Activated CD8-positive, alpha-beta memory T cell treated with anti-CD3 and anti-CD28 coated beads for 48 hours (primary cell): ENCODE measurements around the gene SLC38A9.
"Not testable (repeated sequence)": the region's sequence is repeated elsewhere in the genome, so short reads cannot be mapped to it uniquely, and the experiment has no call there.

ENCODE experiments used
- DNase-seq, 3 experiments: peaks; one replicate each; pipeline ENCODE4 v3.0.0-alpha.2; 2020; ENCODE audit warnings: low read depth in 2 of 3, low spot score in 2 of 3

The SLC38A9 gene

DNA sequence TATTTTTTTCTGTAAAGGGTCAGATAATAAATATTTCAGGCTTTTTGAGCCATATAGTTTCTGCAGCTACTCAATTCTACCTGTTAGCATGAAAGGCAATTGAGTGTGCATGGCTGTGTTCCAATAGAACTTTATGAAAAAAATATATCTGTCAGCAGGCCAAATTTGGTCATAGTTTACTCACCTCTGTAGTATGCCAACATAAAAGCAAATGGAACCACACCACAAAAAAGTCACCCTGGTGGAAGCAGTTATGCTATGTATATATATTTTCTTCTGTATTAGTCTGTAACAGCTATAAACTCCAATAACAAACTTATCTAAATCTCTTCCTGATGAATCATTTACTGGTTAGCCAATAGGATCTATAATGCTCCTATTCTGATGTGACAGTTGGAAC lies 3.4 kb downstream of the SLC38A9 start:
- DNase-seq = no peak

DNA sequence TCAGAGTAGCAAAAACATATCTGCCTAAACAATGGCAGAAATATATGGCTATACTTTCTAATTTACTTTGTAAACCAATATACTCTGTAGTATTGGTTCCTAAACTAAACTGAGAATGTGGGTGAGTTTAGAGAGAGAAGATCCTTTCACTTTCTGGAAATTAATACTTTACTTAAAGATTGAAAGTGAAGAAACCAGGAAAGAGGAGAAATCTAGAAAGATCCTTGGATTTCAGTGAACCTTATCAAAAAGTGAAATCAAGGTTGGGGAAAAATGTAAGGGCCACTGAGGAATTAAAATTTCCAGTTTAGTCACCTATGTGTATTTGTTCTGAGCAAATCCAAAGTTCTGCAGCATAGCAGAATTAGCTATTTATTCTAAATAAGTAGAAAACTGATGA lies 5.9 kb downstream of the SLC38A9 start:
- DNase-seq = no peak

DNA sequence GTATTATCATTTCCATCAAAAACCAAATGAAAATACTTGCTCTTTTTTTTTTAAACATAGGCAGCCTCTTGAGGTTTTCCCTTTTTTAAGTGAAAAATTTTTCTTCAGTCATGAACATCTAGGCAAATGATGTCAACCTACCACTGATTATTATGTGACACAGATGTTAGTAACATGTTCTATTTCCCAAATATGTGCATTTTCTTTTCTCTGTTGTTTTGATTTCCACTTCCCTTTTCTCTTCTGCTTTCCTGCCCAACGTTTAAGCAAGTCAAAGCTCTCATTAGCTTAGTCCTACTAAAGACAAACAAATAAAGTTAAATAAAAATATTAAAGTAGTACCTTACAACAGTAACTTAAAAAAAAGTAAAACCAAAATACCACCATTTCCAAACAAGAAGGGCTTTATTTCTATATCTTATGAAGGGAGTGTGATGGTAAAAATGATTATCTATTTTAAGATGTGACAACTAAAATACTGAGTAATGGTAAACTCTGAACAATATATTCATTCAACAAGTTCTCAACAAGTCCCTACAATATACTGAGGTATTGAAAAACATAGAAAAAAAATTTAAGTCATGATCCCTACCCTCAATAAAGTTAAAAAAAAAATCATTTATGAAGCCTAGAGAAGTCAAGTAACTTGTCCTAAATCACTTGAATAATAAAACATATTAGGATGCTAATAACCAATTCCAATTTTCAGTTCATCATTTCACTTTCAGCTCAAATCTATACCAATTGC lies 9.4 kb downstream of the SLC38A9 start:
- DNase-seq = no peak

DNA sequence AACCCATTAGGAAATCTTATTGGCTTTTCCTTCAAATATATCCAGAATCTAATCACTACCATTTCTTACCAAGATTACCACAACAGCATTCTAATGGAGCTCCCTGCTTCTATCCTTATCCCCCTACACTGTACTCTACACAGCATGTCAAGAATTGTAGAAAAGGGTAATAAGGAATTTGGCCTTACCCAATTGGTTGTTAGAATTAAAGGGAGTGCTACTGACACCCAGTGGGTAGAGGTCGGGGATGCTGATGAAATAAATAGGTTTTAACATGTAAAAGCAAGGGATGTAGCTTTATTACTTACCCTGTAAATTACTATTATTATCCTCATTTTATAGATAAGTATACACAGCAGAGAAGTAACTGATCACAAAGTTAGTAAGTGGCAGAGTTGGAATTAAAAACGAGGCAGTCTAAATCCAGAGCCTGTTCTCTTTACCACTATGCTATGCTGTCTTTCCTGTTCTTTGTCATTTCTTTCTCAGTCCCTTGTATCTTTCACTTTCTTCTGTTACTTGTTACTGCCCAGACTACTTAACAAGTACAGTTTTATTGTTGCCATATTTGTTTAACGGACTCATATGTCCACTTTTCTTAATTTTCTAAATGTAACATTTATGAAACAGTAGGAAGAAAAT lies 10.5 kb downstream of the SLC38A9 start:
- DNase-seq = no peak

DNA sequence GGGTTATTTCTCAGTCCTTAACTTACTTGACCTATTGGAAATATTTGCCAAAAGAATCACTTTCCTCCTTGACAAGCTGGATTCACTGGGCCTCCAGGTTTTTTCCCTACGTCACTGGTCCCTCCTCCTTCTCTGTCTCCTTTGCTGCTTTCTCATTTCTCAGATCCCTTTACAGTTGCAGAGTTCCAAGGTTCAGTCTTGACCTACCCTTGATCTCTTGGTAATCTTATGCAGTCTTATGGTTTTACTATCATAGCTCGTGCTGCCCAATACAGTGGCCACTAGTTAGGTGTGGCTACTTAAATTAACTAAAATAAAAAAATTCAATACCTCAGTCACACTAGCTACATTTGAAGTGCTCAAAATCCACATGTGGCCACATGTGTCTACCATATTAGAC lies 11.4 kb downstream of the SLC38A9 start:
- no peak for DNase-seq

DNA sequence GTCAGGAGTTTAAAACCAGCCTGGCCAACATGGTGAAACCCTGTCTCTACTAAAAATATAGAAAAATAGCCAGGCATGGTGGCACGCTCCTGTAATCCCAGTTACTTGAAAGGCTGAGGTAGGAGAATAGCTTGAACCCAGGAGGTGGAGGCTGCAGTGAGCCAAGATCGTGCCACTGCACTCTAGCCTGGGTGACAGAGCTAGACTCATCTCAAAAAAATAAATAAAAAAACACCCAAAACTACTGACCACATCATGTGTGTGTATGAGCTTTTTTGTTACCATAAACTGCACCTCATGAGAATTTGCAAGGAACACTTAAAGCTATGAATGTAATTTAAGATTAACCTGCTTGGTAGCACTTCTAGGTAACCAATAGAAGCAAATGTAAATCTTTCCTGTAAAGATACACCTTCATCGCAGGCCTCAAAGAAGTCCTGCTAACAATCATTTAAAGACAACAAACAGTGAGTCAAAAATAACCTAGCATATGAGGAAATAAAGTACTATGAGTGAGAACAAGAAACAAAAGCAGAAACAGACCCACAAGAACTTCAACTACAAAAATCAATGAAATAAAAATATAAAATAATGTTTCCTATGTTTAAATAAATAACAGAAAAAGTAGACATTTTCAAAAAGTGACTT lies 13.0 kb downstream of the SLC38A9 start:
- no peak for DNase-seq

DNA sequence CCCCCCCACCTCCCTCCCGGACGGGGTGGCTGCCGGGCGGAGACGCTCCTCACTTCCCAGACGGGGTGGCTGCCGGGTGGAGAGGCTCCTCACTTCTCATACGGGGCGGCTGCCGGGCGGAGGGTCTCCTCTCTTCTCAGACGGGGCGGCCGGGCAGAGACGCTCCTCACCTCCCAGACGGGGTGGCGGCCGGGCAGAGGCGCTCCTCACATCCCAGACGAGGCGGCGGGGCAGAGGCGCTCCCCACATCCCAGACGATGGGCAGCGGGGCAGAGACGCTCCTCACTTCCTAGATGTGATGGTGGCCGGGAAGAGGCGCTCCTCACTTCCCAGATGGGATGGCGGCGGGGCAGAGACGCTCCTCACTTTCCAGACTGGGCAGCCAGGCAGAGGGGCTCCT lies 15.4 kb downstream of the SLC38A9 start:
- DNase-seq = not testable (repeated sequence)

DNA sequence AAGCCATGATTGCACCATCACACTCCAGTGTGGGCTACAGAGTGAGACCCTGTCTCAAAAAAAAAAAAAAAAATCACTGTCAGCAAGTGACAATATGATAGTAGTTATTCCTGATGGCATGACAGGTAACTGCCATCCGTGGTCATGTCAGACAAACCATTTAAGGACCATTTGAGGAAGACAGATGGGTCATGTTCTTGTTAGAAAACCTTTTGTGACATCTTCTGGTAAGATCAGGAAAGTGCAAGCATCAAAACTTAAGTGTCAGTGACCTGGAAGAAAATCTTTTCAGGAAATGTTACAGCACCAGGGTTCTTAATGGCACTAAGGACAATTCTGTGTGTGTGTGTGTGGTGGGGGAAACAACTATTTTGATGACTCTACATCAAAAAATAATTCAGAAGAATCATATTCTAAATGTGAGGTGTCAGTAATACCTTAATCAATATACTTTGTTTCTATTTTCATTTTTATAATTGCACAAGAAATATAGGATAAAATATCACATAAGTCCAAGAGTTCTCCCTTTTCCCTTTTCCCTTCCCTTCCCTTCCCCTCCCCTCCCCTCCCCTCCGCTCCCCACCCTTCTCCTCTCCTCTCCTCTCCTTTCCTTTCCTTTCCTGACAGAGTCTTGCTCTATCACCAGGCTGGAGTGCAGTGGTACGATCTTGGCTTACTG lies 17.8 kb downstream of the SLC38A9 start:
- DNase-seq = no peak

DNA sequence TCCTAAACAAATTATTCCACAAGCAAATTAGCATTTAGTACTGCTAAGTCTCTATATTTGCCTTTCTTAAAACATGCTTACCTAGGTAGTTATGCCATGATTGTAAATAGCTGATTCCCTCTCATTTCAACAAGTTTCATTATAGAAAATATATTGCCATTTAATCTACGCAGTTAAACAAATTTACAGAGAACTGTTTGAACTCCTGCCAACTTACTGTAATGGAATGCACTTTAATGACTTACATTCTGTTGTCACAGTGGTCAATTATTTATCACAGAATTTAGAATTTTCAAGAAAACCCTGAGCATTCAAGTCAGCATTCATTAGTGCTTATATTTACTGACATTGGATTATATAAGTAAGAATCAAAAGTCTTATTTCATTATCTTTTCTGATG lies 19.6 kb downstream of the SLC38A9 start:
- DNase-seq = no peak

DNA sequence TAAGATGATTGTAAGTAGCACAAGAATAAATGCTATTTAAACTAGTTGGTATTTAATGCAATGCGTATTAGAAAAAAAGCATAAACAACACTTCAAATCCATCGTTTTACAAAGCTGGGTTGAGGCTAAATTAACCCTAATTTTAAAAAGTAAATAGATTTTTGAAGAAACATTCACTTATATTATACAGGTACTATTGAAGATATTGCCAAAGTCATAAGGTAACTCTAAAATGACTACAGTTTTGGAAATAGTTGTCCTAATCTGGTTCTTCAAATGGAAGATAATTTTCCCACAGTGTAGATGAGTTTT lies 20.1 kb downstream of the SLC38A9 start:
- DNase-seq = no peak

DNA sequence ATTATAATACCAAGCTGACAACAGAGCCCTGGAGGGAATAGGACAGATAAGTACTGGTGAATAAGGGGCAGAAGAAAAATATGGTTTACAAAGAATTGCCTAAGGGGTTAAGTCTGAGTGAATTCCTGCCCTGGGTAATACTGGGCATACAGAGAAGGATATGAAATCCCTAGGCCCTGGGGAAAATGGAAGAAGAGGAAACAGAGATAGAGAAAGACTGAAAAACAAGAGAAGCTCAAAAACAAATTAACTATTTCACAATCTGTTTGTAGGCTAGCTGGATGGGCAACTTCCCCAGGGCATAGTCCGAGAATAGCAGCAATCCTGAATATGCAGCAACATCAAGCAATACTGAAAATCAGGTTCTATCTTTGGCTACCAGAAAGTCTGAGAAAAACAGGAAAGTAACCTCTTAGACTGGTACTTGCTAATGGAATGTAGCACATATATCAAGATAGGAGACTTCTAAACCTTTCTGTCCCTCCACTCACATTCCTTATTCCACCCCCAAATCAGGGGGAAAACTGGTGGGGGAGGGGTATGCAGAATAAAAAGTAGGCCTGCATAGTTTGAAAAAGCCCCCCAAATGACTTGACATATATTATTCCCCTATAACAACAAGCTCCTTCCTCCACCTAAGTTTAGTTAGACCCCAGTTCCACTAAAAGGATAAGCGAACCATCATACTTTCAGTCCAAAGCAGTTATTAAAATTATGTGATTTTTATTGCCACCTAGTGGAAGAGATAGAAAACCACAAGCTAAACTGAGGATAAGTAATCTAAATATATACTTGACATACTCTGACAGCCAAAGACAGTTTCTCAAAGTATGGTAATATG lies 20.6 kb downstream of the SLC38A9 start:
- no peak for DNase-seq

DNA sequence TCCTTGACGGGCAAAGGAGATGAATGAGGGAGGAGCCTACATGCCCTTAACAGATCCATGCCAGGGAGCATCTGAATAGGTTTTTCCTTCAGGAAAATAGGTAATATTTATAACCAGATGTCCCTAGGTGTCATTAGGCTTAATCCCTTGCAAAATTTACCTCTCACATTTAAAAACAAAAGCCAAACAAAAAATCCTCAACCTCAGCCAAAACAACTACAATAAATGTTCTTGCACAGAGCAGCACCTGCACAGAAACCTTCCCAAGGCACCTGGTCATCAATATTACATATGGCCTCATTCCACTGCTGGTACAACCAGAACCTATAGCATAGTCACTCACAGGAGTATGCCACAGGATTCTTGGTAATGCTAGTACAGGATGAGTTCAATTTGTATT lies 30.1 kb downstream of the SLC38A9 start:
- DNase-seq = no peak

DNA sequence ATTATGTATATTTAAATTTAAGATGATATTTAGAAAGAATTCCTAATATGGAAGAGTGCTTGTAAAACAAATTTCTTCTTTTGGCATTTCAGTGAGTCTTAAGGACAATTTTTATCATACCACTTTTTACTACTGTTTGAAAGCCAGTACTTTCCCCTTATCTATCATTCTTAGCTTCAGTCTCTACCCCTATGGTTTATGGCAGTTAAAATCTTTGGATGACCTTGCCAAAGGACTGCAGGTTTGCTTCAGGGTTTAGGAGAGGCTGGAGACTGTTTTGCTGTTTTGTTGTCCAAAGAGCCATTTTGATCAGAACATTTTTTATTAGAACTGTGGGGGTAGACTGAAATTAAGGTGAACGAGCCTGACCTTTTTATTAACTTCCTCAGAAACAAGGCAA lies 30.8 kb downstream of the SLC38A9 start:
- DNase-seq = no peak

DNA sequence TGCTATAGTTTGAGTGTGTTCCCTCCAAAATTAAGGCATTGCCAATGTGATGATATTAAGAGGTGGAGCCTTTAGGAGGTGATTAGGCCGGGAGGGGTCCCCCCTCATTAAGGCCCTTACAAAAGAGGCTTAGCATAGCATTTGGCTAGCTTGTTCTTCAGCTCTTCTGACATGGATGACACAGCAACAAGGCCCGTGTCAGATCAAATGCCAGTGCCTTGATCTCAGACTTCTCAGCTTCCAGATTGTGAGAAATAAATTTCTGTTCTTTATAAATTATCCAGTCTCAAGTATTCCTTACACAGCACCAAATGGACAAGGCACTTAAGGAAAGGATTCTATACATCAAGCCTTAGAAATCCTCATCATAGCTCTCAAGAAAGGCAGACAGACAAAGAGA lies 31.8 kb downstream of the SLC38A9 start:
- no peak for DNase-seq

DNA sequence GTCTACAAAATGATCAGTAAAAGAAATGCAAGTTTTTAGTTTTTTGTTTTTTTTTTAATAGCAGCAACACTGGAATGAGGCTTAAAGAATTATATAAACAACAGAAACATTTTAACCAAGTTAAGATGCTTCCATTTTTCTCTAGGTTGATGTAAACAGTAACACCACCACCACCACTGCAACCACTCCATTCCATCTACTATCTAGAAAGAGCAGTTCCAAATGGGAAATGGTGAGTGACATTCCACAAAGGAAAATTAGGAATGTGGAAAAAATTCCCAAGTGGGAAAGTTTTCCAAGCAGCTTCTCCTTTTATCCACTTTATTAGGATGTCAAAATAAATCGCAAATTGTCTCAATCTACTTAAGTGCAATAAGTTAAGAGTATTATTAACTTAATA lies 32.6 kb downstream of the SLC38A9 start:
- no peak for DNase-seq

DNA sequence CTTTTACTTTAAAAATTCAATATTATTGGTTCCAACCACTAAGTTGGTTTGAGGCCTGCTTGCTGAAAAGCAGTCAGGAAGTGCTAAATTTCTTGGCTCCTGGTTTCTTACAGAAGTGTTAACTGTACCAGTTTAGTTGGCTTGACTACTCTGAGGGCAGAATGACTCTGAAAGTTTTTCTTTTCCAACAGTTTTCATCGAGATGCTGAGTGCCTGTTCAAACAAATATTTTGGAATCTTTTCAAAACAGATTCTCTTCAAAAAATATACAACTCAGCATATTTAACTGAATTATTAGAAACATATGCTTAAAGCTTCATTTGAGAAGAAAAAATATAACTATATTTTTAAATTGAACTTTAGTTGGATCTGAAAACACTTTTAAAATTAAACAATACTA lies 37.0 kb downstream of the SLC38A9 start:
- no peak for DNase-seq

DNA sequence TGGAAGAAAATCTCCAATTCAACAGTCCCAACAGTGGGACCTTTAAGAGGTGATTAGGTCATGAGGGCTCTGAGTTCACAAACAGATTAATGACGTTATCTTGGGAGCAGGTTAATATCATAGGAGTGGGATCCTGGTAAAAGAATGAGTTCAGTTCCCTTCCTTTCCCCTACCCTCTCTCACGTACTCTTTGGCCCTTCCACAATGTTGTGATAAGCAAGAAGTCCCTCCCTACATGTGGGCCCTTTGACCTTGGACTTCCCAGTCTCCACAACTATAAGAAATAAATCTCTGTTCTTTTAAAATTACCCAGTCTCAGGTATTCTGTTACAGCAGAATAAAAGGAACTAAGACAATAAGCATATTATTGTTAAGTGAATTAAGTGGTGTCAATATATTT lies 37.8 kb downstream of the SLC38A9 start:
- no peak for DNase-seq

DNA sequence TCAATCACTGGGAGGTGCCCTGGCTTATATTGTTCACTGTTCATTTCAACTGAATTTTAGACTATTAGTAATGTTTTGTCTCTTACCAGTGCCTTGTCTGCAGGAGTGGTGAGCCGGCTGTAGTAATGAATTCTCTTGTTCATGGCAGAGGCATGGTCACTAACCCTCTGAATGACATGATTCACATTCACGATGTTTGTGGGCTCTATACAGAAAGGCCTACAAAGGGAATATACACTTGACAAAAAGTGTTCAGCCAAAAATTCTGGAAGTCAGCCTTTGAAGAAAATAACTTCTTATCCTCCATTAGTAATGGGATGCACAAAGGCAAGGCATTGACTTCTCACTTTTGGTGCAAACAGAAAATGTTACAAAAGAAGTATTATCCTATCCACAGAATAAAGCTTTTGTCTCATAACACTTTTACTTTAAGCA lies 39.6 kb downstream of the SLC38A9 start:
- no peak for DNase-seq

DNA sequence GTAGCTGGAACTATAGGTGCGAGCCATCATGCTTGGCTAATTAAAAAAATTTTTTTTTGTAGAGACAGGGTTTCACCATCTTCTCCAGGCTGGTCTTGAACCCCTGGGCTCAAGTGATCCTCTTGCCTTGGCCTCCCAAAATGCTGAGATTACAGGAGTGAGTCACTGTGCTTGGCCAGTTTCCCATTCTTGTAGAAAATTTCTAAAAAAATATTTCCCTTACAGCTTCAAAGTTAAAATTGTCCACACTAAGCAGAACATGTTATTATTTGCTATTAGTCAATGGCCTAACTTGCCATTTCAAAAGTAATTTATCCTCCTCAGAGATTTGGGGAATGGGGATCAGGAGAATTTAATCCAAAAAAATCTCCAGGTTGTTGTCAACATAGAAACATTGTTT lies 40.1 kb downstream of the SLC38A9 start:
- DNase-seq = no peak

DNA sequence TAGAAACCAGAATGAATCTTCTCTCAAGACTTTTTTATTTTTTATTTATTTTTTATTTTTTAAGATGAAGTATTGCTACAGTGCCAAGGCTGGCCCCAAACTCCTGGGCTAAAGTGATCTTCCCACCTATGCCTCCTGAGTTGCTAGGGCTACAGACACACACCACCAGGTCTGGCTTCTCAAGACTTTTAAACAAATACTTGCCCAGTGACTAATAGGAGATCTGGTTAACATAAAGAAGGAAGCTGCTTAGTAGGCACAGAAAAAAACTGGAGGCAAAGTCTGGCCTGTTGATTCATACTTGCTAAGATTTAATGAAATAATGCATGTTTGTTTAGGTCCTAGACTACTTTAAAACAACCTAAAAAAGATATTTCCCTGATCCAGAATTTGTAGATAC lies 43.8 kb downstream of the SLC38A9 start:
- DNase-seq = no peak

DNA sequence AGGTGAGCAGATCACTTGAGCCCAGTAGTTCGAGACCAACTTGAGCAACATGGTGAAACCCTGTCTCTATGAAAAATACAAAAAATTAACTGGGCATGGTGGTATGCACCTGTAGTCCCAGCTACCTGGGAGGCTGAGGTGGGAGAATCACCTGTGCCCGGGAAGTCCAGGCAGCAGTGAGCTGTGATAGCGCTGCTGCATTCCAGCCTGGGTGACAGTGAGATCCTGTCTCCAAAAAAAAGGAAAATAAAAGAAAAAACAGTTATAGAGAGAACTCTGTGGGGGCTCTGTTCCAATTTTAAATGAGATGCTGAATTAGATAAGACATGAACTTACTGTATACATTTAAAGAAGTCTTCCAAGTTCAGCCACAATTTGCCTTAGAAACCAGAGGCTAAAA lies 44.2 kb downstream of the SLC38A9 start:
- no peak for DNase-seq
